ENCODE measurements around the gene TMEM253. TPM values are rescaled to one million over a fixed set of nuclear protein-coding genes. Genes with fewer than 3 reads are reported as not detected.

Gene TMEM253
- total and polyA plus RNA-seq, 2 experiments from 2014 or later = 0.59 to 0.95 TPM

DNA sequence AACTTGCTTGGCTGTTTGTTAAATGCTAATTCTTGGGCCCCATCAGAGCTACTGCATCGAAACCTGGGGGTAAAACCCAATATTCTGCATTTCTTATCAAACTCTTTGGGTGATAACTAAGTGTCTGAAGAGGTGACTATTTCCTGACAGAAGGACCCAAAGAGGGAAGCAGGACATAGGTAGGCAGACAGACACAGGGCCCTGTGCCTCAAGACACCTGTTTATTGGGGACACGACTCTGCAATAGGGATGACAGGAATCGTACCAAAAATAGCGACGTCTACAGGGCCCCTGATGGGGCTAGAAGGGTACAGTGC lies 11.0 kb upstream of the TMEM253 start:
- peaks cover 40% of the 10 kb centered on the region for H3K27me3 Mint-ChIP-seq (ENCODE audit: insufficient read depth, low read depth, poor library complexity)
- peaks cover 23% of the 10 kb centered on the region for H4K20me1 ChIP-seq (replicated peaks; ENCODE audit: insufficient read depth)

DNA sequence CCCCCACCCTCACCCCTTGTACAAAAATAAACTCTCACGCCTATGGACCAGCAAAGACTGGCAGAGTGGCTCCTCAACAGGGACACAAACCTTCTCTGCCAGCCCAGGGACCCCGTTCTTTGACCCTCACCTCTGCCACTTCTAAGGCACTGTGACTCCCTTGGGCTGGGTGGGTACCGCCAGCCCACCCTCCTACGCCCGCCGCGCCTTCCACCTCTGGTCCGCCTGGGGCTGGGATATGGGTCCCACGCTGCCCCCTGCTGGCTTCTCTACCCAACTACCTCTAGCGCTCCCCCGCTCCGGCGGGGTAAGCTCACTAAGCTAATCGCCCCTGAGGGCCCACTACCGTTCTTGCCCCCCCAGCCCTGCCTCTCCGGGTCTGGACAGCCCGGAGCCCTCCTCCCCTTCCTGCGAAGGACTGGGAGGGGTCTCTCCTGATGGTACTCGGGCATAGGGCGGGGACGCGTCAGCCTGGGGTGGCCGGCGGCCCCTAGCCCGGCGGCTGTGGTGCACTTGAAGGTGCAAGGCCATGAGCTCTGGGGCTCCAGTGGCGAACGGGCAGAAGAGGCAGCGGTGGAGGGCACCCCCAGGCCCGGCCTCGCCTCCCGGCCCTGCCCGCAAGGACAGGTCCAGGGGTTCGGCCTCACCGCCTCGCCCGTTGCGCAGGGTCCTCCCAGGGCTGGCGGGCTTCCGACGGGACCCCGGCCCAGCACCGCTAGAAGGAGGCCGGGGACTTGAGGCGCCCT lies 10.5 kb upstream of the TMEM253 start:
- H3K4me1 ChIP-seq (ENCODE audit: insufficient read depth) = peaks cover 31% of the 10 kb centered on the region
- TF ChIP-seq NANOG (IDR thresholded peaks at IDR 0.05; ENCODE audit: borderline replicate concordance) = no peak
- TF ChIP-seq, protein P1, sequence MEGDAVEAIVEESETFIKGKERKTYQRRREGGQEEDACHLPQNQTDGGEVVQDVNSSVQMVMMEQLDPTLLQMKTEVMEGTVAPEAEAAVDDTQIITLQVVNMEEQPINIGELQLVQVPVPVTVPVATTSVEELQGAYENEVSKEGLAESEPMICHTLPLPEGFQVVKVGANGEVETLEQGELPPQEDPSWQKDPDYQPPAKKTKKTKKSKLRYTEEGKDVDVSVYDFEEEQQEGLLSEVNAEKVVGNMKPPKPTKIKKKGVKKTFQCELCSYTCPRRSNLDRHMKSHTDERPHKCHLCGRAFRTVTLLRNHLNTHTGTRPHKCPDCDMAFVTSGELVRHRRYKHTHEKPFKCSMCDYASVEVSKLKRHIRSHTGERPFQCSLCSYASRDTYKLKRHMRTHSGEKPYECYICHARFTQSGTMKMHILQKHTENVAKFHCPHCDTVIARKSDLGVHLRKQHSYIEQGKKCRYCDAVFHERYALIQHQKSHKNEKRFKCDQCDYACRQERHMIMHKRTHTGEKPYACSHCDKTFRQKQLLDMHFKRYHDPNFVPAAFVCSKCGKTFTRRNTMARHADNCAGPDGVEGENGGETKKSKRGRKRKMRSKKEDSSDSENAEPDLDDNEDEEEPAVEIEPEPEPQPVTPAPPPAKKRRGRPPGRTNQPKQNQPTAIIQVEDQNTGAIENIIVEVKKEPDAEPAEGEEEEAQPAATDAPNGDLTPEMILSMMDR (conservative IDR thresholded peaks at IDR 0.05; ENCODE audit: low read depth in 2 of 2) = peak; percentile 66 to 71
- TF ChIP-seq POLR2AphosphoS5 (IDR thresholded peaks at IDR 0.05; ENCODE audit: low read depth) = peak; percentile 18; the same call in 1 of the 2 replicates
- H3K4me2 ChIP-seq = no peak overlapping the region
- peak; percentile 28 for ATAC-seq
- no peak overlapping the region for H3K27ac ChIP-seq (ENCODE audit: low read depth)
- peaks cover 22% of the 10 kb centered on the region for H3K36me3 ChIP-seq (ENCODE audit: insufficient read depth)
- Mint-ChIP-seq H3K36me3 (ENCODE audit: low read depth) (peaks cover 77% of the 10 kb centered on the region), H3K4me1 (peaks cover 63% of the 10 kb centered on the region), H3K27ac (peak overlapping the region; percentile 52; the same call in 1 of the 2 replicates), H3K9me3 (peaks cover 11% of the 10 kb centered on the region; the same call in 2 of the 3 replicates), H3K27me3 (ENCODE audit: insufficient read depth, low read depth, poor library complexity) (peaks cover 40% of the 10 kb centered on the region), H3K4me3 (no peak overlapping the region; the same call in 2 of the 3 replicates)
- peak; percentile 87 for DNase-seq (ENCODE audit: low spot score)
- H3K9me2 ChIP-seq (ENCODE audit: insufficient read depth) = no peaks in the 10 kb centered on the region
- H3K79me2 ChIP-seq (replicated peaks; ENCODE audit: insufficient read depth) = peaks cover 16% of the 10 kb centered on the region
- no peaks in the 10 kb centered on the region for H3K27me3 ChIP-seq (ENCODE audit: insufficient read depth)
- H3K4me3 ChIP-seq = no peak overlapping the region
- no peak overlapping the region for H2AFZ ChIP-seq
- H3F3A ChIP-seq (replicated peaks; ENCODE audit: low read depth) = peaks cover 39% of the 10 kb centered on the region
- H4K20me1 ChIP-seq (replicated peaks; ENCODE audit: insufficient read depth) = peaks cover 26% of the 10 kb centered on the region

More for the DNA sequence above, 11.0 kb upstream of the TMEM253 start:
- Histone ChIP-seq H3K4me2 (no peak overlapping the region), H3K27ac (ENCODE audit: low read depth) (no peak overlapping the region), H3K27me3 (ENCODE audit: insufficient read depth) (no peaks in the 10 kb centered on the region), H3K79me2 (replicated peaks; ENCODE audit: insufficient read depth) (peaks cover 10% of the 10 kb centered on the region), H3K9me2 (ENCODE audit: insufficient read depth) (no peaks in the 10 kb centered on the region), H3K4me1 (ENCODE audit: insufficient read depth) (peaks cover 25% of the 10 kb centered on the region), H3K4me3 (no peak overlapping the region), H2AFZ (no peak overlapping the region), H3K36me3 (ENCODE audit: insufficient read depth) (peaks cover 22% of the 10 kb centered on the region), H3F3A (replicated peaks; ENCODE audit: low read depth) (peaks cover 34% of the 10 kb centered on the region)
- Mint-ChIP-seq H3K36me3 (ENCODE audit: low read depth) (peaks cover 82% of the 10 kb centered on the region), H3K4me1 (peaks cover 58% of the 10 kb centered on the region), H3K9me3 (peaks cover 11% of the 10 kb centered on the region; the same call in 2 of the 3 replicates), H3K4me3 (no peak overlapping the region), H3K27ac (no peak overlapping the region)
- no peak for DNase-seq (ENCODE audit: low spot score)
- TF ChIP-seq STAT1 (IDR thresholded peaks at IDR 0.05; ENCODE audit: unreplicated experiment) (no peak), EZH2phosphoT487 (IDR thresholded peaks at IDR 0.05; ENCODE audit: unreplicated experiment) (no peak), POLR2AphosphoS5 (IDR thresholded peaks at IDR 0.05; ENCODE audit: low read depth) (no peak), CREB1 (CRISPR knock-in tag; IDR thresholded peaks at IDR 0.05; ENCODE audit: low read depth) (no peak), NANOG (IDR thresholded peaks at IDR 0.05; ENCODE audit: borderline replicate concordance) (no peak), ZNF331 (CRISPR knock-in tag; IDR thresholded peaks at IDR 0.05; ENCODE audit: low read depth) (no peak)
- TF ChIP-seq, protein P2, sequence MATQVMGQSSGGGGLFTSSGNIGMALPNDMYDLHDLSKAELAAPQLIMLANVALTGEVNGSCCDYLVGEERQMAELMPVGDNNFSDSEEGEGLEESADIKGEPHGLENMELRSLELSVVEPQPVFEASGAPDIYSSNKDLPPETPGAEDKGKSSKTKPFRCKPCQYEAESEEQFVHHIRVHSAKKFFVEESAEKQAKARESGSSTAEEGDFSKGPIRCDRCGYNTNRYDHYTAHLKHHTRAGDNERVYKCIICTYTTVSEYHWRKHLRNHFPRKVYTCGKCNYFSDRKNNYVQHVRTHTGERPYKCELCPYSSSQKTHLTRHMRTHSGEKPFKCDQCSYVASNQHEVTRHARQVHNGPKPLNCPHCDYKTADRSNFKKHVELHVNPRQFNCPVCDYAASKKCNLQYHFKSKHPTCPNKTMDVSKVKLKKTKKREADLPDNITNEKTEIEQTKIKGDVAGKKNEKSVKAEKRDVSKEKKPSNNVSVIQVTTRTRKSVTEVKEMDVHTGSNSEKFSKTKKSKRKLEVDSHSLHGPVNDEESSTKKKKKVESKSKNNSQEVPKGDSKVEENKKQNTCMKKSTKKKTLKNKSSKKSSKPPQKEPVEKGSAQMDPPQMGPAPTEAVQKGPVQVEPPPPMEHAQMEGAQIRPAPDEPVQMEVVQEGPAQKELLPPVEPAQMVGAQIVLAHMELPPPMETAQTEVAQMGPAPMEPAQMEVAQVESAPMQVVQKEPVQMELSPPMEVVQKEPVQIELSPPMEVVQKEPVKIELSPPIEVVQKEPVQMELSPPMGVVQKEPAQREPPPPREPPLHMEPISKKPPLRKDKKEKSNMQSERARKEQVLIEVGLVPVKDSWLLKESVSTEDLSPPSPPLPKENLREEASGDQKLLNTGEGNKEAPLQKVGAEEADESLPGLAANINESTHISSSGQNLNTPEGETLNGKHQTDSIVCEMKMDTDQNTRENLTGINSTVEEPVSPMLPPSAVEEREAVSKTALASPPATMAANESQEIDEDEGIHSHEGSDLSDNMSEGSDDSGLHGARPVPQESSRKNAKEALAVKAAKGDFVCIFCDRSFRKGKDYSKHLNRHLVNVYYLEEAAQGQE (IDR thresholded peaks at IDR 0.05; ENCODE audit: unreplicated experiment) = no peak
- ATAC-seq = no peak

Data from GM23338 (cell line).